Endometrial microvascular endothelial cells (primary cell): ENCODE measurements around the gene IMP4. TPM values are rescaled to one million over a fixed set of nuclear protein-coding genes. Genes with fewer than 3 reads are reported as not detected.

Source experiments
- in situ Hi-C: cut with HindIII; loops from 2 replicates; pipeline ENCODE4 v1.10.0; 2017; ENCODE audit warnings: low sequenced_read_pairs, low pct_unique_long_range_greater_than_20kb; ENCODE audit errors: inconsistent ontology term
- total RNA-seq: library from RNA; depleted of rRNA; stranded (reverse); fragments of >200 nt; gene quantifications from one replicate; pipeline ENCODE4 v1.2.3, GENCODE V29; 2015; ENCODE audit errors: inconsistent ontology term

Gene IMP4
- total RNA-seq, 1 donor from 2014 or later = 203 TPM

DNA sequence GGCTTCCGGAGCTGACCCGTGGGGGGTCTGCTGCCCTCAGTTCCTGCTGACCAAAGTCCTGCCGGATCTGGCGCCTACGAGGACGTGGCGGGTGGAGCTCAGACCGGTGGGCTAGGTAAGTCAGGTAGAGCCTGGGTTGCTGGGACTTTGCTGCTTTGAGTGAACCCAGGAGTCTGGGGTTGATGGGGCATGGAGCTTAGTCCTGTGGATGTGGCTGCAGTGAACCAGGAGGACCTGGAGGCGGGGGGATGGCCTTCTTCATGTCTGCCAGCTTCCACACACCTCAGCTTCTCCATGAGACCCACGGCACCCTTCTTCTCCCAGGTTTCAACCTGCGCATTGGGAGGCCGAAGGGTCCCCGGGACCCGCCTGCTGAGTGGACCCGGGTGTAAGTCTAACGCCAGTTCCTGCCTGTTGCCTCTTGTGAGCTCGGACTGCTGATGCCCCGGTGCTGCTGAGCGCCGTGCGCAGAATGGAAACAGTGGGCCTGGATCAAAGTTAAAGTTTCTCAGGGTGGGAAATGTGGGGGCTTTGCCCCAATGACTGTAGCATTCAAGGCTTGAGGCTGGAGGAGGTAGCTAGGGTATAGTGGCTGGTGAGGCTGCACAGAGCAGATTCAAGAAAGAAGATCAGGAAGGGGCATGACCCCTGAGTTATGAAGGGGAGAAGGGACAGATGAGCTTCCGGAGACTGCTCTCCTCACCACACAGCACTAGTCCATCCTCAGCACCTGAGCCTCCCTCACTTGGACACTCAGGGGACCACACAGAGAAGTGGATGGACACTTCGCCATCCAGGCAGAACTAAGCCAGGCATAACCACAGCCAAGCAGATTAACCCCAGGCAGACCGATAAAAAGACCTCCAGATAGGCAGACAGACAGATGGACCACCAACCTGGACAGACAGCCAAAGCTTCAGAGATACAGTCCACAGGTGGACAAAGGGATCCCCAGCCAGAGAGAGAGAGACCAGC lies 30.4 kb downstream of the IMP4 start:
- in situ Hi-C loops = no loop called here

DNA sequence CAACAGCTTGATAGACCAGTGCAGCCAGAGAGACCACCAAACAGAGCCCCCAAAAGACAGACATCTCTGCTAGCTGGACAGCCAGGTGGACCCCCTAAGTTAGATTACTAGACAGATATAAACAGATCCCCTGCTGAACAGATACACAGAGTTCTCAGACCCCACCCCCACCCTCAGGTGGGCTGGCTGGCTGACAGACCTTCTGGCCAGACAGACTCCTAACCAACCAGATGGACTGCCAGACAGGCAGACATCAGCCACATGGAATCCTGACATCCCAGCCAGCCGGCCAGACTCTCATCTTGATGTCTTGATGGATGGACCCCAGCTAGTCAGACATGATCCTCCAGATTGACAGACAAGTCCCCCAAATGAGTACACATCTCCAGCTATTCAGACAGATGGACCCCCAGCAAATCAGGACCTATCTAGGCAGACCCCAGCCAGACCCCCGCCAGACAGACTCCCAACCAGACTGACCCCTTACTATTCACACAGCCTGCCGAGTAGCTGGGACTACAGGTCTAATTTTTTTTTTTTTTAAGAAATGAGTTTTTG lies 31.2 kb downstream of the IMP4 start:
- in situ Hi-C loops = no loop called here

DNA sequence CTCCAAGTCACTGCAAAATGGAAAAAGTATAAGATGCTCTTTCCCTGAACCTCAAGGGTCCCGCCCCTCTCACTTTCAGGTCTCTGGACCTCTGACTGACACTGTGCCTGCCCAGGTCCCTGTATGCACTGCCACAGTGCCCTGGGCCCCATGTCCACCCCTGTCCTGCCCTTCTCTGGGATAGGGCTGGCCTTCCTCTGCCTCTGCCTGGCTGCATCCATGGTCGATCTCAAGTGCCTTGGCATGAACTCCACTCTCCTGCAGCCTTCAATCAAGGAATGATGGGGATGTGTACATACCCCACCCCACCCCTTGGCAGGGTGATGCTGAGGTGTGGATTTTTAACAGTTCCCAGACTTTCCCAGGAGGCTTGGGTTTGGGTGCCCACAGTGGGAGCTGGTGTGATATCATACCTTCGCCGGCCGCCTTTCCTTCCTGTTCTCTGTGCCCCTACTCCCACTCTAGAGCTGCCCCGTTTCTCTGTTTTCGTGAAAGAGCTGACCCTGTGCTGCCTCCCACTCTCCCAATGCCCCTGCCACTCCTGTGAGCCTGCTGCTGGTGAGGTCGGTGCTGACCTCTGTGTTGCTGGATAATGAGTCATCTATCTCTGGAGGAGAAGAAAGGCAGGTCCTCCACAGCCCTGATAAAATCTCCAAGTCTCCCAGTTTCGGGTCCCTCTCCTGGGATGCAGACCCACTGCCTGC lies 32.0 kb downstream of the IMP4 start:
- in situ Hi-C loops = no loop called here

DNA sequence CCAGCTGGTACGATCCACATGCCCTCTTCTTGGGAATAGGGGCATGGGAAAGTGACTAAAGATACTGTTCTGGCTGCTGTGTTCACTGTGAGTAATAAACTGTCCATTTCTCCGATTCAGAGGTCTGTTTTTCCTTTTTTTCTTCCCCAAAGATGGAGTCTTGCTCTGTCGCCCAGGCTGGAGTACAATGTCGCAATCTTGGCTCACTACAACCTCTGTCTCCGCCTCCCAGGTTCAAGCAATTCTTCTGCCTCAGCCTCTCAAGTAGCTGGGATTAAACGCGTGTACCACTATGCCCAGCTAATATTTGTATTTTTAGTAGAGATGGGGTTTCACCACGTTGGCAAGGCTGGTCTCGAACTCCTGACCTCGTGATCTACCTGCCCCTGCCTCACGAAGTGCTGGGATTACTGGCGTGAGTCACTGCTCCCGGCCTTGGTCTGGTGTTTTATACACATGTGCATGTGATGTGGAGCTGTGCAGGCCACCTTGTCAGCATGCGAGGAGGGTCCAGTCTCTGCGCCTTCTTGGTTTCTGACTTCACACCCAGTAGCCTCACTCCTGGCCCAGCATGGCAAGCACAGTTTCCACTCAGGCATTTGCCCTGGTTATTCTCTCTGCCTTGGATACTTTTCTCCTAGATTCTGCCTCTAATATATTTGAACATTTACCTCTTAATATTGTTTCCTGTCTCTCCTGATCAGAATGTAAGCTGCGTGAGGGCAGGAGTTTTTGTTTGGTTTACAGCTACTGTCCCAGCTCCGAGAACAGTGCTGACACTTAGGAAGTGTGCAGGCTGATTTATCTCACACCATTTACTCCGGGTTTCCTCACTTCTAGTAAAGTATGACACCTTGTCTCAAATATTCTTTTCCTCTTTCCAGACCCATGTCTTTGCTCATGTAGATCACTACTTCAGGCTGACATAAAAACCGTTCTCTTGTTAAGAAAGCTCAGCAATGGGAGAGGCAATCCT lies 32.9 kb downstream of the IMP4 start:
- in situ Hi-C loops = no loop called here

DNA sequence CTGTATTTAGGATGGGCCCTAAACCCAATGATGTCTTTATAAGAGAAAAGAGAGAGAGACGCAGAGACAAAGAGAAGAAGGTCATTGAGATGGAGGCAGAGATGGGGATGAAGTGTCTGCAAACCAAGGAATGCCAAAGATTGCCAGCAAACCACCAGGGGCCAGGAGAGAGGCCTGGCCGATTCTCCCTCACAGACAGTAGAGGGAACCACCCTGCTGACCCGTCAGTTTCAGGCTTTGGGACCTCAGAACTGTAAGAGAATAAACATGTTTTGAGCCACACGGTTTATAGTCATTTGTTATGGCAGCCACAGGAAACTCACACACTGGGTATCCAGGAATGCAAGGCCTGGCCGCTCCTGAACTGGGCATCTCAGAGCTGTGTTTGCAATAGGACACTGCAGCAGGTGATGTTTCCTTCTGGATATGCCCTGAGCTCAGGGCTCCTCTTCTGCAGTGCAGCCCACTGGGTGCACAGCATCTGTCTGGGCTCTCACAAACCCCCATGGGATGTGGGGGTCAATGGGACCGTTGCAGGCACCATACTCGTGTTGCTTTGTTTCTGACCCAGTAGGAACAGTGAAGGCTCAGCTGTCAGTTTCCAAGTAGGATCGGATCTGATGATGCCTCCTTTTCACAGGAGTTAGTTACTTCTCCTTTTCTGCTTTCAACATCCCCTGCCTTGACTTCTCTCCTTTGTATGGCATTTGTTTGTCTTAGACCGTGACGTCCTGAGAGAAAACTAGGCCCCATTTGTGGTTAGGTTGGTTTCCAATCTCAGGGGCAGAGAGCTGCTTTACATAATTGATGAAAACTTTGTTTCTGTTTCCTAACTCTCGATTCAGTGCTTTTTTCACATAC lies 34.0 kb downstream of the IMP4 start:
- in situ Hi-C loops = no loop called here

DNA sequence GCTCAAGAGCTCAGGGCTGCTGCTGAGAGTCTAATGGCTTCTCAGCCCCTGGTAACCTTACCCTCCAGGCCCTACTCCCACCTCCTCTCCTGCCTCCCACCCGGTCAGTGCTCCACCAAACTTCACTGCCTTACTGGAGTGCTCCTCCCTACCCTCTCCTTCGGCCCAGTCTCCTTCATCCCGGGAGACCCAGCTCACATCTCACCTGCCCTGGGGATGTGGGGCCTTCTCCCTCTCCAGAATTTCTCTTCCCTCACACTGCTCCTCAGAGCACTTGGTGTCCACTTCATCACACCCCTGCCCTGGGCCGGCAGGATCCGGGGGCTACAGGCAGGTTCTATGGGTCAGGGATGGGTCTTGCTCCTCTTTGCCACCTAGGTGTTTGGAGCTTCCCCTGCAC lies 34.8 kb downstream of the IMP4 start:
- in situ Hi-C loops = no loop called here

DNA sequence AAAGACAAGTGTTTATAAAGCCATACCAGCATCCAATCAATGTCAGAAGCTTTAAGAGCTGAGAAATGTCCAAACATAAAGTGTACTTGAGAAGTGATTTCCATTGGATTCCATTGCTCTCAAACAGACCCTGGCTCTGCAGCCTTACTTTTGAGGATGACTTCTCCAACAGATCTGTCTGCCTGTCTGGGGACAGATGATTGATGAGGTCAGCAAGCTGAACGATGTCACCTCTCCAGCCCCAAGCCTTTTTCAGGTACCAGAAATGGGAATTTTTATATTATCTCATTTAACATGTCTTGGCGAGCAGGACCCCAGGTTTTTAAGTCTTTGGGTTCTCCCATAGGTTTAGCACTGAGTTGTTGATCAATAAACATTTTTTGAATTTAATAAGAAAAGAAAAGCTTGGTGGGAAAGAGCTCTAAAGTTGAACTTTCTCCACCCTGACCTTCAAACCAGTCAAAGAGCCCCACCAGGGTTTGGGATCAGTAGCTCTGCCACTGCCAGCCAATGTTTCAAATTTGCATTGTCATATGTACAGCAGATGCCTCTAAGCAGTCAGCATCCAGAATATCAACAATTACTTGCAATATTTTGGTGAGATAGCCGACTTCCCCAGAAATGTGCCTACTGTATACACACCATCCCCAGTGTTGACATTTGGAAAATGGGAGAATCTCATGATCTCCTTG lies 35.7 kb downstream of the IMP4 start:
- in situ Hi-C loops = no loop called here

DNA sequence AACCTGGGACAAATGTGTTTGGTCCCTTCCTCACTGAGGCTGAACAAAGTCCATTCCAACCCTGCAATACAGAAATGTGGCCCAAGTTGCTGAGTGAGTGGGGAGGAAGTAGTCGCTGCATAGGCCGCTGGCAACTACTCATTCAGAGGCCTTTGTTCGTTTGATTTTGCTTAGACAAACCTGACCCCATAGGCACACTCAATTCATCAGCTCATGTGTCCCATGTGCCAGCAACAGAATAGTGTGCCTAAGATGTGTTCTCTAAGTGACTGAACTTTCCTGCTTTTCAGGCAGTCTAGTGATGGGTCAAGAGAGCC lies 36.2 kb downstream of the IMP4 start:
- in situ Hi-C loops = no loop called here

DNA sequence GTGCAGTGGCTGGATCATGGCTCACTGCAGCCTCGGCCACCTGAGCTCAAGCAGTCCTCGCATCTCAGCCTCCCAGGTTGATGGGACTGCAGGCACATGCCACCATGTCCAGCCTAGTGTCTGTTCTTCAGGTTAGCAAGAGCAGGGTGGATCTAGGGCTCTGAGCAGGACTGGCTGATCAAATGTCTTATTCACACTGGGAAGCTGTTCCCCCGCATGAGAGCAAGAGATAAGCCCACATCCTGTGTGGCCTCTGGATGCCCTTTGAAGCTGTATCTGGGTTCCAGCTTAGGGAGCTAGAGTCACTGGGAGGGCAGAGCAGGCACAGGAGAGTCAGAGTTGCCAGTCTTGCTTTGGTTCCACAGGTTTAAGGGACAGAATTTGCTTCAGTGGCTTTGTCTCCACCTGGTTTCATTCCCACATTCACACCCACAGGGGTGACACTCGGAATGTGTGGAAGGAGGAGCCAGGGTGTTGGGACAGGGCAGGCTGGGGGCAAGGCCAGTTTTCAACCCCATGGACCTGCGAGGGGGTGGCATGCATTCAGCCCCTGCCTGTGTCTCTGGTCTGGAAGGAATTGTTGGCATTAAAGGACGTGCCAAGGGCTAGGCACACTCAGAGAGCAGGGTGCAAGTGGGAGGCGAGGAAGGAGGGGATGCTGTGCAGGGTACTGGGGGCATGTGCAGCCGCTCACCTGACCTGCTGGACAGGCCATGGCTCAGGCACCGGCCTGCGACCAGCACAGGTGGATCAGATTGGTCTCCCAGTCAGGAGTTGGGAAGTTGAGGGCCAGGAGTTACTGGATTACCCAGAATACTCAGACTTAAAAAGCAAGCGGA lies 37.6 kb downstream of the IMP4 start:
- in situ Hi-C loops = no loop called here

DNA sequence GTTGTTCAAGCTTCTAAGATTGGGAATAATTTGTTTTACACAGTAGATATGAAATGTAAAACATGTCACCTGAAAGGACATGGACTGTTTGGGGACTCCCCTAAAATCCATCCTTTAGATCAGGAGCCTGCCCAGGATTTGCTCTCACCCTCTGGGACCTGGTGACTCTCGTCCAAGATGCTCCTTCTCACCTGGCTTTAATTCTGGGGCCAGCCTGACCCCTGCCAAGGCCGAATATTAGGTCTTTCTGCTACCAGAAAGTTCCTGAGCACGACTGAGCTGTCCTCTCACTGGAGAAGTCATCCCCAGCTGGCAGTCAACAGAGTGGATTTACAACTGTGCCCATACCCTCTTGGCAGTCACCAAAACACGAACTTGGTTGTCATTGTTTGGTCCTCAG lies 38.4 kb downstream of the IMP4 start:
- in situ Hi-C loops = no loop called here

DNA sequence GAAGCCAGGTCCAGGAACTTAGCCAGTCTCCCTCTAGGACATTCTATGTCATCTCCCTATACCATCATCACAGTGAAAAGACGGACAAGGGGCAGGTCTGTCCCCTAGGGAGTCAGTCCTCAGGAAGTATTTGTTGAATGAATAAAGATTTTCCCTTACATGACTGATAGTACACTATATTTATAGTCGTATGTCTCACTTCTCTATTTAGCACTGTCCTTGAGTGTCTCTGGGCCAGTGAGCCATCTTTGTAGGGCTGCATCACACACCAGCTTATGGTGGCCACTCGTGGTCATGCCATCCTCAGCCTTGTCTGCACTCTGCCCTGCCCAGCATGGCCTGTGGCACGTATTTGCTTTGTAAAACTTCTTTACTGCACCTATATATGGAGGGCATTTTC lies 38.9 kb downstream of the IMP4 start:
- in situ Hi-C loops = no loop called here

DNA sequence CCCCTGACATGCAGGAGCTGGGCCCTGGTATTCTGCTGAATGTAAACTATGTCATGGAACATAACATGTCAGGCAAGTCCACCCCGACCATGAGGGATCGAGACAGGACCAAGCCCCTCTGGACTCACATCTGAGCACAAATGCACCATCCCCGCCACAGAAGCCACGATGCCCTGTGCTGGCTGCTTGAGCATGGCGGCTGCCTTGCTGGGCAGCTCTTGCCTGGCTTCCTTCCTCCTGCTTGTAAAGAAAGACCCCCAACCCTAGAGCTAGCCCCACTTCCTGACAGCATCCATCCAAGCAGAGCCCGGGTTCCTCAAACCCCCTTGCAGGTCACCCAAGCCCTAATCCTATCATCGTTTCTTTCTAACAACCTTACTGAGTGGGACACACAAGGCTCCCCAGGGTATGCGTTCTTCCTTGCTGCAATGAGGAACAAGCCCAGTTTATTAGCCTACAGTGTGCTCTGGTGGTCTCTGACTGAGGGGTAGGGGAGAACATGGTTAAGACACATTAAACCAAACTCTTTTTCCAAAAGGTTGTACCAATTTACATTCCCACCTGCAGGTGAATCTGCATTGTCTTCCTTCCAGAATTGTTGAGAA lies 39.7 kb downstream of the IMP4 start:
- in situ Hi-C loops = no loop called here

DNA sequence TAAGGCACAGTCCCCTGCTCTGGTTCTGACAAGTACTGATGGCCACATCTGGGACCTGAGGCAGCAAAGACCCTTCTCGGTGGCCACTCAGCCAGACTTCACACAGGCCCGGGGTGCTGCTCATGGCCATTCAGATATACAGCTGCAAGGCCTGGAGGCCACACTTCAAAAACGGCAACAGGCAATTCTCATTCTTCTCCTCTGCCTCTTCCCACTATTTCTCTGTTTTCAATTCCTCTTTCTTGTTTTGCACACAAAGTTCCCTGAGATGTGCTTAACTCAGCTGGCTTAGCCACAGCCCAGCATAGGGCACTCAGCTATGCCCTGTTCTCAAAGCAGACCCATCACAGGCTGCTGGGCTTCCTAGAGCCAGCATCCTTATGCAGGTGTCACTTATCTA lies 43.0 kb downstream of the IMP4 start:
- in situ Hi-C loops = no loop called here

DNA sequence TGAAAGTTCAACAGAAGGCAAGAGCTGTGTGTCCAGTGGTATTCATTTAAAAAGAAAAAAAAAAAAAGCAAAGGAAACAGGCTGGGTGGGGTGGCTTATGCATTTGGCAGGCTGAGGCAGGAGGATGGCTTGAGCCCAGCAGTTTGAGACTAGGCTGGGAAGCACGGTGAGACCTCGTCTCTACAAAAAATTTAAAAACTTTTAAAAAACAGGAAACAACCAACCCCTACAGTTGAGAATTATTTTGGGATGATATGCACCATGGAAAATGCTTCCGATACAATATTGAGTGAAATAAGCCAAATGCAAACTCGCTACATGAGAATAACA lies 44.3 kb downstream of the IMP4 start:
- in situ Hi-C loops = no loop called here

DNA sequence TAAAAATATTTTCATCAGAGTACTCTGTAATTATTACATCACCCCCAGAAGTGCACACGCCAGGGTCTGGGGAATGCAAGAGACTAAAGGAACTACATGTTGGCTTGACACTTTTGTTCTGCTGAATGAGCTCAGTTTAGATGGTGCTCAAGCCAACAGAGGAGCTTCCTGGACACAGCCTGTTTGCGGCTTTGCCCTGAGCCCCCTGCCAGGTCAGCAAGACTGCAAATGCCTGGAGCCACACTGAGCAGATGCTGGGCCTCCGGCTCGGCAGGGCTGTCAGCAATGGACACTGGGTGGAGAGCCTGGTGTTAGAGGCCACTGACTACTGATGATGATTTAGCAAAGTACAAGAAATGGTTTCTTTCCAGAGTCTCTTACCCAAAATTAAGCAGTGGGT lies 45.1 kb downstream of the IMP4 start:
- in situ Hi-C loops = no loop called here

DNA sequence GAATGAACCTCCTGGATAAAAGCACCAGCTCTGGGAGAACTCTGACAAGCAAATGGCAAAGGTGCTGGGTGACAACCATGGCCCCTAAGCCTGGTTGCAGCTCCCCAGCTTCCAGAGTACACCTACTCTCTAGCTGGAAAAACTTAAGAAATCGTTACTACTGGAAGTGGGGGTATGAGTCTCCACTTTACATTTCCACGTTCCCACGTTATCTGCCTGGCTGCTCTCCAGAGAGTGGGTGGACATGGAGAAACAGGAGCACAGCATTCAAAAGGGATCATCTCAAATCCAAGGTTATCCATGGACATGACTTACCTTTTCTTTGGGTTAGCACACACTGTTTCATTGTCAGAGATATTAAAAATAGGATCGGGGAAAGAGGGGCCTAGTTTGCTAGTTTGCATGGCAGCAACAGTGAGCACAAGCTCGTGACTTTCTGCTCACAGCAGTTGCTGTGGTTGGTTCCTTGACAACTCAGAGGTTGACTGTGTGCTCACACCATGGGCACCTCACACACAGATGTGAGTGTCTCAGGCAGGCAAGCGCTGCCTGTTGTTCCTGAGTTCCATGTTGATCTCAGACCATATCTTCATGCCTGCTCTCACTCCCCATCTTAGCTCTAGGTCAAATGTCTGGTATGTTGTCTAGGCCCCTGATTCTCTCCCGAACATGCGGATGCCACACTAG lies 45.7 kb downstream of the IMP4 start:
- in situ Hi-C loops = no loop called here
